GM12891 (cell line): ENCODE results near the gene FAM184A.

Experiments used
- PAX5 ChIP-seq: IDR thresholded peaks from 2 replicates; pipeline ENCODE4 v1.6.1; 2011; ENCODE audit warnings: low read length, moderate library complexity, mild to moderate bottlenecking; ENCODE audit not compliant: insufficient read depth, severe bottlenecking
- POLR2A ChIP-seq: IDR thresholded peaks from 2 replicates; pipeline ENCODE4 v1.6.1; 2011; ENCODE audit warnings: low read depth, low read length, control low read depth
- POLR2AphosphoS5 ChIP-seq: IDR thresholded peaks from 2 replicates; pipeline ENCODE4 v1.6.1; 2011; ENCODE audit warnings: low read depth, low read length, control low read depth
- POU2F2 ChIP-seq: IDR thresholded peaks from 2 replicates; pipeline ENCODE4 v1.6.1; 2011; ENCODE audit warnings: low read depth, mild to moderate bottlenecking, control low read depth, low read length, moderate library complexity
- SPI1 ChIP-seq: IDR thresholded peaks from 2 replicates; pipeline ENCODE4 v1.6.1; 2011; ENCODE audit warnings: low read depth, low read length, control low read depth
- TAF1 ChIP-seq: IDR thresholded peaks from 2 replicates; pipeline ENCODE4 v1.6.1; 2011; ENCODE audit warnings: low read depth, low read length, control low read depth

- TF ChIP-seq POLR2AphosphoS5 (no peak), SPI1 (no peak), POLR2A (no peak), POU2F2 (no peak), PAX5 (no peak), TAF1 (no peak)
Observed at GRCh38 chr6:118970866-118971265, 107.6 kb downstream of the FAM184A start.
